GM21381 (cell line): ENCODE data around the gene FAM20A.

Source experiments
- ATAC-seq: cut with Tn5 transposase; IDR thresholded peaks from one replicate; pipeline ENCODE4 v1.9.1; 2021; ENCODE audit warnings: mild to moderate bottlenecking, moderate library complexity; ENCODE audit not compliant: unreplicated experiment

Gene FAM20A

GRCh38 chr17:68600931-68601564 is at the start of gene FAM20A:
Gene FAM20A, minus strand, starts transcription at chr17:68601367. Its CDS starts 701 bp downstream, at chr17:68600666.
- no peak for ATAC-seq

GRCh38 chr17:68649324-68649723 is 48.2 kb upstream of the FAM20A start:
- ATAC-seq: no peak

DNA sequence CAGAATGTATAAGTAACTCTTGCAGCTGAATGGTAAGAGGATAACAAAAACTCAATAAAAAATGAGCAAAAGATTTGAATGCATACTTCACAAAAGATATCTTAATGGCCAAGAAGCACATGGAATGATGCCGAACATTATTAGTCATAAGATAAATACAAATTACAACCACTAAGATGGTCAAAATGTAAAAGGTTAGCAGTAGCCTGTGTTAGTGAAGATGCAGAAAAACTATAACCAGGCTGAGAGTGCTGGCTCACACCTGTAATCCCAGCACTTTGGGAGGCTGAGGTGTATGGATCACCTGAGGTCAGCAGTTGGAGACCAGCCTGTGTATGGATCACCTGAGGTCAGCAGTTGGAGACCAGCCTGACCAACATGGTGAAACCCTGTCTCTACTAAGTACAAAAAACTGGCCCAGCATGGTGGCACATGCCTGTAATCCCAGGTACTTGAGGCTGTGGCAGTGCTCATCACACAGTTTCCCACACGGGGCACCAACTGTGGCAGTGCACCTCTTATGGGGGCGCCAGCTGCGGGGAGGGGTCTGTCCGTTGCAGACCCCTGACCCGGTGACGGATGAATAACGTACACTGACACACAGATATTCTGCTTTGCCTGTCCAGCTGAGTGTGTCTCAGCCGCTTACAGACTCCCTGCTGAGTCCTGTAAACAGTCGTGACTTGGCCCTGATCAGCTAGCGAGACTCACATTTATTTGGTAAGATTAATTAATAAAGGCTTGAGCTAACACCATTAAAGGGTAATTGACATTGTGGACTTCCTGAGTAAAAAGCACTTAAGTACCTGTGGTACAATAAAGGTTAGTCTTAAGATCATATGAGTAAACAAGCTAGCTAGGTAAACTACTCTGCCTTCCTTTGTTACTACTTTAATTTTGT is 45.7 kb upstream of the FAM20A start:
- ATAC-seq: no peak

DNA sequence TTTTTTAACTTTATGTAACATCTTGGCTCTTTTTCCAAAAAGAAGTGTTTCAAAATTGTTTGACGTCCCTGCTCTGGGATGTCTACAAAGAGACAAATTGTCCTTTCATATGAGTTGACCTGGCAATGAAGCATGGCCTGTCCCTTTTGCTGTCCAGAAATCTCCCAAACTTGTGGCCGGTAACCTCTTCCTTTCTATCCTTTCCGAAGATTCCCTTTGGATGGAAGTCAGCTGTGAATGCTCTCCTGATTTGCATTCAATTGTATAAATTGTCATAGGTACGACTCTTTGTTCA is 40.9 kb upstream of the FAM20A start:
- ATAC-seq: no peak

GRCh38 chr17:68641276-68642117 is 40.3 kb upstream of the FAM20A start:
- no peak for ATAC-seq

- no peak for ATAC-seq
Measured at GRCh38 chr17:68640242-68640989, 39.2 kb upstream of the FAM20A start.

DNA sequence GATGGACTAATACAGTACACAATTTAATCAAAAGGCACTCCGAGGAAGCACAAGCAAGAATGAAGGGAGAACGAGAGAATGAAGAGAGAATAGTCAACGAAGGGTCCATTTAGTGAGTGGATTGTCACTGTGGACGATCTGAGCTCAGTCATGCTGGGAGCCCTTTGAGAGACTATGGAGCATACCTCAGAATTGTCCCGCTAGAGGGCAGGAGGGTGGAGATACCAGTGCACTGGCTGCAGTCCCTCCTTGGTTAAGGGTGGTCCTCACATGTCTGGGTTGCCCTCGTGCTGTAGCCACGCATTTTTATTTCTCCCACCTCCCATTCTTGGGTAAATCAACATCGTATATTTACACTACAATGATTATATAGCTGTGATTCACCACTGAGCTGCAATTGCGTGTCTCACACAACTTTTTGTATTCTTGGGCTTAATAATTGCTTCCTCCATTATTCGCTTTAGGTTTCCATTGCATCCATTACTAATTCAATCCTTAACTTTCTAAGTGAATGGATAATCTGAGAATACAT is 33.2 kb upstream of the FAM20A start:
- ATAC-seq: no peak

DNA sequence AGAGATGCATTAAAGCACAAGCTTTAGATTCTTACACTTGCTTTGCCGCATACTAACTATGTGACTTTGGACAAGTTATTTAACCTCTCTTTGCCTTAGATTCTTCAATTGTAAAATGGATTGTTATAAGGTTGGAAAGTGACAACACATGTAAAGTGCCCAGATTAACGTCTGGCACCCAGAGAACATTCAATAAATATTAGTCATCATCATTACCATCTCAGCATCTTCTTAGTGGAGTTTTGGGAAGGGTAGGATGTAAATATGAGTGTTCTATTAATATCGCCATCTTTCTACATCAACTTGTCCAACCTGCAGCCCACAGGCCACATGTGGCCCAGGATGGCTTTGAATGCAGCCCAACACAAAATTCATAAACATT is 27.4 kb upstream of the FAM20A start:
- no peak for ATAC-seq

DNA sequence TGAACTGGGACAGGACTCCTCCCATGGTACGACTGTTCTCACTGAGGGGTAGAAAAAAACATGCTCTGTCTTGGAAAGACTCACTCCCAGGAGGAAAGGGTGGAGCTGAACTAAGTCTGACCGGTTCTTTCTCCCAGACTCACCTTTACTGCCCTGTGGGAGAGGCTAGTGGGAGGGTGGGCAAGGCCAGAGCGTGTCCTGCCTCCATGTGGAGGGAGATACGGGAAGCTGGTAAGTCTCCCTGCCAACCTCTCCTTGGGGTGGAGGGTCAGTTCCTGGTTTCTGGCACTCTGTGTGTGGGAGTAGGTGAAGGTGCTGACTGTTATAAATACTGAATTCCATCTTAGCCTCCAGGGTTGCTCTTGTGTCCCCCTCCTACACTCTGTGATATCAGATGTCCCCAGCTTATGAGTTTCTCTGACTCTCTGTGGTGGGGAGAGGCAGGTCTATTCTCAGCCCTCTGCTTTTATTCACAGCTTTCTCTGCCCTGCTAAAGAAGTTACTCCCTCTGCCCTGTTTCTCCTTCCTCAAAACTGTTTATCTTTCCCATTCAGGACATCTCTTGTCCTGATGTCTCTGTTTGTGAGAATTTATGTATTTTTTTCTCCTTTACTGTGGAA is 26.9 kb upstream of the FAM20A start:
- no peak for ATAC-seq

DNA sequence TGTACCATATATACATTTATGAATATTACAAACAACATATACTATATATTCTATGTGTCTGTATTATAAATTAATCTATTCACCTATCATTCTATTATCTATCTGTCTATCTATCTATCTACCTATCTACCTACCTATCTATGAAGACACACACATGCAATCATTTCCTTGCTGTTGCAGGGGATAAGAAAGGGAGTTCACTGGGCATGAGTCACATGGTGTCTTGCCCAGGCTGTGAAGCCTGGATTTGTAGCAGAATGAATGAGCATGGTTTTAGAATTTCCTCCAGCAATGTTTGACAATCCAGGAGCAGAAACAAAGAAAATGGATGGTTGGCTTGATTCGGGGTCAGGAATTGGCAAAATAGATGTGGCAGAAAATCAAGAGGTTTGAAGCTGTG is 23.2 kb upstream of the FAM20A start:
- ATAC-seq: no peak

DNA sequence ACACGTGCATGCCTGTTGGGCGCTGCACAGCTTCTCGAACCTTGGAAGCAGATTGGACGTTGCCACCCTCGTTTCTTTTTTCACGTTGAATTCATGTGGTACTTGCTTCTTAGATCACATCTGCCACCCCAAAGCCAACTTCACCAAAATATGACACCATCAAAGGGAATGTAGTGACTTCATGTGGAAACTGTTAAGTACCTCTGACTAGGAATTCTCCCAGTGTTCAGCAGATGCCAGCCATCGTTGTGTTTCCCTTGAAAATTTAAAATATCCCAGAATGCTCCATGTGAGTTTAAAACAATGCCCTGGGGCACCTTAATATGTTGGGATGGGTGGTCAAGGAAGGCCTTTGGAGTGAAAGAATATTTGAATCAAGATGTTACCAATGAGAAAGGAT is 22.6 kb upstream of the FAM20A start:
- ATAC-seq: no peak

DNA sequence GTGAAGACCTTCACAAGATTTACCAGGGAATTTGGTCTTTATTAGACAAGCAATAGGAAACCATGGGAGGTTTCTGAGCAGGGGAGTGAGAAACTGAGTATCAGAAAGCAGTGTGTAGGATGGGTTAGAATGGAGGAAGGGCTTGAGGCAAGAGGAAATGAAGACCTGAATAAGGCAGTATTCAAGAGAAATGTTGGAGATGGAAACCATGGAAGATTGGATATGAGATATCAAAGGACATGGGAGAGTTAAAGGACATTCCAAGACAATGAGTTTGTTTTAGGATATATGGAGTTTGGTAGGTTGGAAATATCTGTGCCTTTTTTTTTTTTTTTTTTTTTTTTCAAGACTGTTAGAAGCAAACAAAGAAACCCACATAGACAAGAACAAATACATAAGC is 21.3 kb upstream of the FAM20A start:
- ATAC-seq: no peak

GRCh38 chr17:68621065-68621464 is 19.9 kb upstream of the FAM20A start:
- no peak for ATAC-seq

GRCh38 chr17:68616334-68616733 is 15.2 kb upstream of the FAM20A start:
- no peak for ATAC-seq

DNA sequence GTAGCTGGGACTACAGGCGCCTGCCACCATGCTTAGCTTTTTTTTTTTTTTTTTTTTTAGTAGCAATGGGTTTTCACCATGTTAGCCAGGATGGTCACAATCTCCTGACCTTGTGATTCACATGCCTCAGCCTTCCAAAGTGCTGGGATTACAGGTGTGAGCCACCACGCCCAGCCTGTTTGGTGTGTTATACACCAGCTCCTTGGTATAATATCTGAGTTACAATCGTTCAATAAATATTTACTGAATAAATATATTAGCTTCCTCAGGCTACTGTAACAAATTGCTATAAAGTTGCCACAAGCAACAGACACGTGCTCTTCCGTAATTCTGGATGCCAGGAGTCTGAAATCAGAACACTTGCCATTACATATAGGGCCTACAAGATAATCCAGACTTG is 13.6 kb upstream of the FAM20A start:
- no peak for ATAC-seq

- ATAC-seq: no peak
Measured at GRCh38 chr17:68613739-68614298, 12.7 kb upstream of the FAM20A start.

- no peak for ATAC-seq
Measured at GRCh38 chr17:68612923-68613292, 11.7 kb upstream of the FAM20A start.

GRCh38 chr17:68612209-68612922 is 11.2 kb upstream of the FAM20A start:
- no peak for ATAC-seq
